ENCODE data around the gene BSG. TPM values are rescaled to one million over a fixed set of nuclear protein-coding genes. Genes with fewer than 3 reads are reported as not detected.

The BSG gene
- total RNA-seq, 4 donors from 2014 or later = 304 to 416 (median 362) TPM

GRCh38 chr19:532561-533363 is 39.6 kb upstream of the BSG start:
- Histone ChIP-seq H3K4me1 (peaks cover 34 to 54% (median 47%) of the 10 kb centered on the region in 4 donors), H3K9me3 (no peaks in the 10 kb centered on the region), H3K36me3 (peaks cover 17 to 28% (median 27%) of the 10 kb centered on the region in 4 donors), H3K27me3 (no peaks in the 10 kb centered on the region), H3K27ac (replicated peaks in 1 of 4) (peak overlapping the region; percentile 97 to 99 (median 98)), H3K4me3 (peak overlapping the region; percentile 87 to 99 (median 96))
- 2% methylated on average over 7 of the region's 47 CpGs for WGBS
- TF ChIP-seq POLR2A (IDR thresholded peaks at IDR 0.05; ENCODE audit: low read depth) (no peak), POLR2AphosphoS5 (IDR thresholded peaks at IDR 0.05) (peak; percentile 2 to 63), CTCF (IDR thresholded peaks at IDR 0.05) (peak; percentile 35 to 53 (median 45)), EP300 (IDR thresholded peaks at IDR 0.05) (no peak)
- DNase-seq (ENCODE audit: extremely low spot score) = no peak
- intact Hi-C loops (cut with DNase I) = no loop called here

DNA sequence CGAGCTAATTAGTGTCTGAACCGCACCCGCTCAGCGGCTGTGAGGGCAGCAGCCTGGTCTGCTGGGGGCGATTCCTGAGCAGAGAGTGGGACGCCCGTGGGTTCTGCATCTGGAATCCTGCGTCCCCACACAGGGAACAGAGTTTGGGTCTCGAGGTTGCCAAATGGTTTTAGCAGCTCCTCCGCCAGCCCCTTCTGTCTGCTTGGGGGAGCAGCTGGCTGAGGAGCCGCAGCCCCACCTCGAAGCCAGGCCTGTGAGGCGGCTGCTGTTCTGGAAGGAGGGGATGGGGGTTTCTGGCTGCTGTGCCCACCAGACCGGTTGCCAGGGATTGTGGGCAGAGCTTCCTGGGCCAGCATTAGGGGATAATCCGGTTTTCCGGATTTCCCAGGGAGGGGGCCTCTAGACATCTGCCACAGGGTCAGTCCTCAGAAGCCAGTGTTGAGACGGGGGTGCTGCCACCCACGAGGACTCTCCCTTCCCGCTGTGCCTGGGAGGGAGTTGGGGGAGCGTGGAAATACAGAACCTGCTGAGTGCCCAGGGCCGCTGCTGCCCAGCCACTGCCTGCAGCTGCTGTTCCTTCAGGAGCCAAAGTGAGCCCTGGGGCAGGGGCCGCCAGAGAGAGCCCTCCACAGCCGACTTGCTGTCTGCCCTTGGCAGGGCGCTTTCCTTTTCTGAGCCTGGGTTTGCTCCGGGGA is 38.9 kb upstream of the BSG start:
- Histone ChIP-seq H3K36me3 (peaks cover 25 to 36% (median 34%) of the 10 kb centered on the region in 4 donors), H3K4me3 (peak overlapping the region; percentile 87 to 99 (median 96)), H3K9me3 (no peaks in the 10 kb centered on the region), H3K27ac (replicated peaks in 1 of 4) (peak overlapping the region; percentile 97 to 99 (median 98)), H3K4me1 (peaks cover 34 to 57% (median 48%) of the 10 kb centered on the region in 4 donors), H3K27me3 (no peaks in the 10 kb centered on the region)
- intact Hi-C loops (cut with DNase I) = no loop called here
- WGBS = 23% methylated on average over 5 of the region's 25 CpGs
- no peak for DNase-seq (ENCODE audit: extremely low spot score)
- TF ChIP-seq CTCF (IDR thresholded peaks at IDR 0.05) (no peak), EP300 (IDR thresholded peaks at IDR 0.05) (no peak), POLR2A (IDR thresholded peaks at IDR 0.05; ENCODE audit: low read depth) (no peak)

- Histone ChIP-seq H3K27ac (replicated peaks in 1 of 4) (peak overlapping the region; percentile 97 to 99 (median 98)), H3K4me1 (peaks cover 34 to 63% (median 51%) of the 10 kb centered on the region in 4 donors), H3K9me3 (no peaks in the 10 kb centered on the region), H3K27me3 (no peaks in the 10 kb centered on the region), H3K36me3 (peaks cover 31 to 42% (median 40%) of the 10 kb centered on the region in 4 donors), H3K4me3 (peak overlapping the region; percentile 87 to 99 (median 96))
- 58% methylated on average over 9 of the region's 14 CpGs for WGBS
- DNase-seq (ENCODE audit: extremely low spot score) = no peak
- no peak for TF ChIP-seq POLR2A (IDR thresholded peaks at IDR 0.05; ENCODE audit: low read depth)
- TF ChIP-seq CTCF (IDR thresholded peaks at IDR 0.05) = no peak
- TF ChIP-seq POLR2AphosphoS5 (IDR thresholded peaks at IDR 0.05) = no peak
- no peak for TF ChIP-seq EP300 (IDR thresholded peaks at IDR 0.05)
- intact Hi-C loops (cut with DNase I) = no loop called here
Measured at GRCh38 chr19:534088-534487, 38.3 kb upstream of the BSG start.

DNA sequence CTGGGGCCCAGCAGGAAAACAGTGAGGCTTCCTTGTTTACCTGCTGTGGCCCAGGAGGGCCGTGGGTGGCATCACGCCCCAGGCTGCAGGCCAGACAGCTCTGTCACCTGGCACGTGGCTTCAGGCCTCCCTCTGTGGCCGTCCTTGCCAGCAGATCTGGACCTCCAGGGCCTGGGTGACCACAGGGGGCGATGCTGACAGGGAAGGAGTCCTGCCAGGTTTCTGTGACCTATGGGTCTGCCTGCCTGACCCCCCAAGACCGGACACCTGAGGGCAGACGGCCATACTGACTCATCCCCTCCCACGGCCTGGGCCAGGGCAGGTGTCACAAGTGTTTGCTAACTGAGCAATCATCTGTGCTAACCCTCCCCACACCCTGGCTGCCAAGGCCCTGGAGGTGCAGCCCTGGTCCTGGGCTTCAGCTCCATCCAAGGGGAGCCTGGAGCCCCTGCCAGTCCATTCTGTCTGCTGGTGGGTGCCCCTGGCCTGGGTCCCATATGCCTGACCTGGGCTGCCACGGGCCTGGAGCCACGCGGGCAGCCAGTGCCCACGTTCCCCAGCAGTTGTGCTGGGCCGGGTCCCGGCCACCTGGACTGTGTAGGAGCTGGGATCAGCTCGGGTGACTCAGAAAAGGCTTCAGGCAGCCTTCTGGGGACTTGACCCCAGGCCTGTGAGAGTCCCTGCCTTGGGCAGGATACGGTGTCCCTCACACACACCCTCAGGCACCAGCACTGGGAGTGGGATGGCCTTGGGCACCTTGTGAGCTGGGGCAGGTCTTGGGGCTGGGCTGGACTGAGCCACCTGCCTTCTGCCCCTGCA is 37.2 kb upstream of the BSG start:
- Histone ChIP-seq H3K27ac (replicated peaks in 1 of 4) (peak overlapping the region; percentile 32 to 99 (median 48)), H3K27me3 (no peaks in the 10 kb centered on the region), H3K4me3 (no peak overlapping the region), H3K36me3 (peaks cover 36 to 49% (median 47%) of the 10 kb centered on the region in 4 donors), H3K9me3 (no peaks in the 10 kb centered on the region), H3K4me1 (peaks cover 38 to 64% (median 53%) of the 10 kb centered on the region in 4 donors)
- no peak for DNase-seq (ENCODE audit: extremely low spot score)
- 31% methylated on average over 8 of the region's 16 CpGs for WGBS
- intact Hi-C loops (cut with DNase I) = no loop called here
- TF ChIP-seq CTCF (IDR thresholded peaks at IDR 0.05) = no peak
- TF ChIP-seq POLR2AphosphoS5 (IDR thresholded peaks at IDR 0.05) = no peak
- no peak for TF ChIP-seq POLR2A (IDR thresholded peaks at IDR 0.05; ENCODE audit: low read depth)
- TF ChIP-seq EP300 (IDR thresholded peaks at IDR 0.05) = no peak

All from esophagus muscularis mucosa (tissue), 4 donors.